KMS-11 (cell line): ENCODE data around the gene KIF26A.

Source experiments
- H2AFZ ChIP-seq: fragments of 200-600 bp; sonication (generic); 2 replicates; pipeline ENCODE4 v1.6.1; 2016; ENCODE audit warnings: antibody characterized with exemption, mixed run types, low read depth
- H3K27ac ChIP-seq: fragments of 200-600 bp; sonication (generic); 2 replicates; pipeline ENCODE4 v1.6.1; 2016; ENCODE audit warnings: mild to moderate bottlenecking, mixed run types
- H3K27me3 ChIP-seq: fragments of 200-600 bp; sonication (generic); 2 replicates; pipeline ENCODE4 v1.6.1; 2017; ENCODE audit warnings: mild to moderate bottlenecking, low read depth, mixed run types, moderate library complexity; ENCODE audit not compliant: insufficient read depth
- H3K36me3 ChIP-seq: fragments of 200-600 bp; sonication (generic); 2 replicates; pipeline ENCODE4 v1.6.1; 2017; ENCODE audit warnings: mild to moderate bottlenecking, mixed run types; ENCODE audit not compliant: insufficient read depth
- H3K4me1 ChIP-seq: fragments of 200-600 bp; sonication (generic); 2 replicates; pipeline ENCODE4 v1.6.1; 2016; ENCODE audit warnings: mild to moderate bottlenecking, low read depth, mixed run types; ENCODE audit not compliant: poor library complexity, severe bottlenecking
- H3K4me2 ChIP-seq: fragments of 200-600 bp; sonication (generic); 2 replicates; pipeline ENCODE4 v1.7.0; 2016; ENCODE audit warnings: mild to moderate bottlenecking, mixed run types
- H3K4me3 ChIP-seq: fragments of 200-600 bp; sonication (generic); IDR thresholded peaks from 2 replicates; pipeline ENCODE4 v1.6.1; 2017; ENCODE audit warnings: low read depth, low read length, mixed read lengths; ENCODE audit not compliant: insufficient read depth
- H3K79me2 ChIP-seq: fragments of 200-600 bp; sonication (generic); 2 replicates; pipeline ENCODE4 v1.6.1; 2016; ENCODE audit warnings: low read depth, mixed run types; ENCODE audit not compliant: insufficient read depth
- H3K9ac ChIP-seq: fragments of 200-600 bp; sonication (generic); 2 replicates; pipeline ENCODE4 v1.6.1; 2016; ENCODE audit warnings: mild to moderate bottlenecking, mixed run types
- H4K20me1 ChIP-seq: fragments of 200-600 bp; sonication (generic); 2 replicates; pipeline ENCODE4 v1.6.1; 2016; ENCODE audit warnings: mild to moderate bottlenecking, mixed run types; ENCODE audit not compliant: insufficient read depth
- CTCF ChIP-seq: fragments of 200-600 bp; sonication (generic); conservative IDR thresholded peaks from 2 replicates; pipeline ENCODE4 v1.6.1; 2017; ENCODE audit warnings: low read depth, mild to moderate bottlenecking, antibody characterized with exemption, low read length, moderate library complexity, mixed read lengths

The KIF26A gene

GRCh38 chr14:104192883-104193245, 54.5 kb downstream of the KIF26A start:
- Histone ChIP-seq H4K20me1 (no peaks in the 10 kb centered on the region), H3K27me3 (peaks cover 10% of the 10 kb centered on the region; the same call in 1 of the 2 replicates), H3K4me3 (no peak overlapping the region), H2AFZ (no peak overlapping the region), H3K79me2 (no peaks in the 10 kb centered on the region), H3K36me3 (no peaks in the 10 kb centered on the region), H3K27ac (no peak overlapping the region), H3K9ac (no peak overlapping the region), H3K4me1 (no peaks in the 10 kb centered on the region), H3K4me2 (no peak overlapping the region)
- no peak for TF ChIP-seq CTCF

DNA sequence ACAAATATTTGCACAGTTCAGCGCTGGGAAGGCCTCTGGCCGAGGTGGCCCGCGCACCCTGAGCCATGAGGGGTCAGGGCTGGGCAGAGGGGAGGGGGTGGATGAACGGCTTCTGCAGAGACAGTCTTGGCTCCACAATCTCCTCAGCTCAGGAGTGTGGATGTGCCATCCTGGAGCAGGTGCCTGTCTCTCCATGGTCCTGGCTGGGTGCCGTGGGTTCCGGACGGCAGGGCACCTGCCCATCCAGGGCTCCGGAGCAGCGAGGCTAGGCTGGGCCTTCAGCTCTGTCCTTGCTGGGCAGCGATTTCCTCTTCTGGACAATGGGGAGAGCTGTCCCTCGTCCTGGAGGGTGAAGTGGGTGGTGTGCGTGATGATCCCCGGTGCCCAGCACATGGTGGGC, 55.6 kb downstream of the KIF26A start:
- no peak for TF ChIP-seq CTCF
- Histone ChIP-seq H2AFZ (no peak overlapping the region), H3K79me2 (no peaks in the 10 kb centered on the region), H3K36me3 (no peaks in the 10 kb centered on the region), H3K4me3 (no peak overlapping the region), H3K9ac (no peak overlapping the region), H3K4me1 (no peaks in the 10 kb centered on the region), H3K27me3 (peaks cover 12% of the 10 kb centered on the region; the same call in 1 of the 2 replicates), H3K27ac (no peak overlapping the region), H3K4me2 (no peak overlapping the region), H4K20me1 (no peaks in the 10 kb centered on the region)

GRCh38 chr14:104194716-104195115, 56.3 kb downstream of the KIF26A start:
- no peaks in the 10 kb centered on the region for H3K36me3 ChIP-seq
- H4K20me1 ChIP-seq, result no peaks in the 10 kb centered on the region
- no peaks in the 10 kb centered on the region for H3K79me2 ChIP-seq
- H3K4me1 ChIP-seq, result no peaks in the 10 kb centered on the region
- no peak overlapping the region for H3K4me3 ChIP-seq
- no peak overlapping the region for H3K9ac ChIP-seq
- TF ChIP-seq CTCF, result no peak
- H3K27ac ChIP-seq, result no peak overlapping the region
- H2AFZ ChIP-seq, result no peak overlapping the region
- no peak overlapping the region for H3K4me2 ChIP-seq
- peaks cover 14% of the 10 kb centered on the region; the same call in 1 of the 2 replicates for H3K27me3 ChIP-seq

DNA sequence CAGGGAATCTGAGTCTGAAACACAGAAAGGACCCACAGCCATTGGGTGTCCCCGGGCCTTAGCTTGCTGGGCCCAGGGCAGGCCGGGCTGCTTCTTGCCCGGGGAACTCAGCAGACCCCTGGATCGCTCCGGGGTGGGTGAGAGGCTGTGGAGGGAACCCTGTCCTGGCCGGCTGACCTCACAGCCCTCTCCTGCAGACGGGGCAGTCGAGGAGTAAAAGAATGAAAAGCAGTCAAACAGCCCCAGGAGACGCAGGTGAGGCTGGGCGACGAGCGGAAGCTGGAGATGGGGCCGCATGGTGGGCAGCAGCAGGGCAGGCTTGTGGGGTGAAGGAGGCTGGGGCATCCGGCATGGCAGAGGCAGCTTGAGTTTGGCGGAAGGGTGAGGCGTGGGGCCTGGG, 57.0 kb downstream of the KIF26A start:
- H4K20me1 ChIP-seq, result no peaks in the 10 kb centered on the region
- H3K79me2 ChIP-seq, result no peaks in the 10 kb centered on the region
- H3K9ac ChIP-seq, result no peak overlapping the region
- no peak overlapping the region for H3K4me2 ChIP-seq
- H2AFZ ChIP-seq, result no peak overlapping the region
- H3K36me3 ChIP-seq, result no peaks in the 10 kb centered on the region
- H3K27me3 ChIP-seq, result peaks cover 9% of the 10 kb centered on the region; the same call in 1 of the 2 replicates
- H3K4me3 ChIP-seq, result no peak overlapping the region
- TF ChIP-seq CTCF, result no peak
- no peaks in the 10 kb centered on the region for H3K4me1 ChIP-seq
- no peak overlapping the region for H3K27ac ChIP-seq

GRCh38 chr14:104195878-104196277, 57.5 kb downstream of the KIF26A start:
- Histone ChIP-seq H3K4me2 (no peak overlapping the region), H3K79me2 (no peaks in the 10 kb centered on the region), H3K27ac (no peak overlapping the region), H3K4me1 (no peaks in the 10 kb centered on the region), H3K36me3 (no peaks in the 10 kb centered on the region), H2AFZ (no peak overlapping the region), H3K4me3 (no peak overlapping the region), H3K27me3 (peaks cover 9% of the 10 kb centered on the region; the same call in 1 of the 2 replicates), H3K9ac (no peak overlapping the region), H4K20me1 (no peaks in the 10 kb centered on the region)
- TF ChIP-seq CTCF, result no peak
